MM.1S (cell line): Measurements from ENCODE around the gene NARF.
"Not testable (repeated sequence)": the region's sequence is repeated elsewhere in the genome, so short reads cannot be mapped to it uniquely, and the experiment has no call there.

Experiments
- DNase-seq: peaks from one replicate; pipeline ENCODE4 v3.0.0-alpha.2; 2015
- H2AFZ ChIP-seq: fragments of 300-600 bp; sonication (generic); 2 replicates; pipeline ENCODE4 v1.6.0; 2016; ENCODE audit warnings: antibody characterized with exemption, low read length
- H3F3A ChIP-seq: fragments of 300-600 bp; sonication (generic); 2 replicates; pipeline ENCODE4 v1.6.1; 2016; ENCODE audit warnings: mild to moderate bottlenecking, antibody characterized with exemption, low read length, moderate library complexity, mixed read lengths; ENCODE audit not compliant: insufficient read depth
- H3K27ac ChIP-seq: fragments of 300-600 bp; sonication (generic); 2 replicates; pipeline ENCODE4 v1.5.1; 2016; ENCODE audit warnings: mild to moderate bottlenecking, low read length
- H3K27me3 ChIP-seq: fragments of 300-600 bp; sonication (generic); replicated peaks from 2 replicates; pipeline ENCODE4 v1.6.0; 2016; ENCODE audit warnings: low read length; ENCODE audit not compliant: insufficient read depth
- H3K36me3 ChIP-seq: fragments of 300-600 bp; sonication (generic); replicated peaks from 2 replicates; pipeline ENCODE4 v1.6.1; 2016; ENCODE audit warnings: mild to moderate bottlenecking, low read length, mixed read lengths; ENCODE audit not compliant: insufficient read depth
- H3K4me1 ChIP-seq: fragments of 300-600 bp; sonication (generic); 2 replicates; pipeline ENCODE4 v1.6.1; 2016; ENCODE audit warnings: low read length, mixed read lengths
- H3K4me2 ChIP-seq: fragments of 300-600 bp; sonication (generic); 2 replicates; pipeline ENCODE4 v1.6.0; 2016; ENCODE audit warnings: low read depth, low read length
- H3K4me3 ChIP-seq: fragments of 300-600 bp; sonication (generic); 2 replicates; pipeline ENCODE4 v1.5.1; 2016; ENCODE audit warnings: low read length, mixed read lengths
- H3K79me2 ChIP-seq: fragments of 300-600 bp; sonication (generic); 2 replicates; pipeline ENCODE4 v1.6.1; 2016; ENCODE audit warnings: mixed run types, low read length, mixed read lengths
- H3K9ac ChIP-seq: fragments of 300-600 bp; sonication (generic); 2 replicates; pipeline ENCODE4 v1.6.1; 2016; ENCODE audit warnings: low read length, mixed read lengths
- H3K9me2 ChIP-seq: fragments of 300-600 bp; sonication (generic); replicated peaks from 2 replicates; pipeline ENCODE4 v1.6.1; 2016; ENCODE audit warnings: mild to moderate bottlenecking, low read length, mixed read lengths; ENCODE audit not compliant: insufficient read depth
- H3K9me3 ChIP-seq: fragments of 300-600 bp; sonication (generic); replicated peaks from 2 replicates; pipeline ENCODE4 v1.6.1; 2016; ENCODE audit warnings: mild to moderate bottlenecking, low read length, mixed read lengths; ENCODE audit not compliant: insufficient read depth
- H4K20me1 ChIP-seq: fragments of 300-600 bp; sonication (generic); 2 replicates; pipeline ENCODE4 v1.6.1; 2016; ENCODE audit warnings: mild to moderate bottlenecking, low read length, moderate library complexity, mixed read lengths; ENCODE audit not compliant: insufficient read depth
- EZH2 ChIP-seq: fragments of 300-600 bp; sonication (generic); optimal IDR thresholded peaks from 2 replicates; pipeline ENCODE3; 2017; ENCODE audit warnings: low read depth, mild to moderate bottlenecking, antibody characterized with exemption, low read length, mixed read lengths
- EZH2phosphoT487 ChIP-seq: fragments of 300-600 bp; sonication (generic); IDR thresholded peaks from 2 replicates; pipeline ENCODE4 v1.6.1; 2018; ENCODE audit warnings: antibody characterized with exemption, low read length
- TF ChIP-seq, protein P1 (sequence below): fragments of 300-600 bp; sonication (generic); IDR thresholded peaks from 2 replicates; pipeline ENCODE4 v1.5.1; 2016; ENCODE audit warnings: antibody characterized with exemption, low read length, mixed read lengths

NARF gene

GRCh38 chr17:82457929-82458178 is 687 bp upstream of the NARF start:
- H3K9ac ChIP-seq = peak overlapping the region; percentile 99
- no peak for DNase-seq

GRCh38 chr17:82458885-82459424 is 414 bp downstream of the NARF start:
- H3K4me1 ChIP-seq = peaks cover 21% of the 10 kb centered on the region
- DNase-seq = peak; percentile 21
- no peak for TF ChIP-seq EZH2
- TF ChIP-seq, protein P1, sequence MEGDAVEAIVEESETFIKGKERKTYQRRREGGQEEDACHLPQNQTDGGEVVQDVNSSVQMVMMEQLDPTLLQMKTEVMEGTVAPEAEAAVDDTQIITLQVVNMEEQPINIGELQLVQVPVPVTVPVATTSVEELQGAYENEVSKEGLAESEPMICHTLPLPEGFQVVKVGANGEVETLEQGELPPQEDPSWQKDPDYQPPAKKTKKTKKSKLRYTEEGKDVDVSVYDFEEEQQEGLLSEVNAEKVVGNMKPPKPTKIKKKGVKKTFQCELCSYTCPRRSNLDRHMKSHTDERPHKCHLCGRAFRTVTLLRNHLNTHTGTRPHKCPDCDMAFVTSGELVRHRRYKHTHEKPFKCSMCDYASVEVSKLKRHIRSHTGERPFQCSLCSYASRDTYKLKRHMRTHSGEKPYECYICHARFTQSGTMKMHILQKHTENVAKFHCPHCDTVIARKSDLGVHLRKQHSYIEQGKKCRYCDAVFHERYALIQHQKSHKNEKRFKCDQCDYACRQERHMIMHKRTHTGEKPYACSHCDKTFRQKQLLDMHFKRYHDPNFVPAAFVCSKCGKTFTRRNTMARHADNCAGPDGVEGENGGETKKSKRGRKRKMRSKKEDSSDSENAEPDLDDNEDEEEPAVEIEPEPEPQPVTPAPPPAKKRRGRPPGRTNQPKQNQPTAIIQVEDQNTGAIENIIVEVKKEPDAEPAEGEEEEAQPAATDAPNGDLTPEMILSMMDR = no peak
- TF ChIP-seq EZH2phosphoT487 = no peak
- H3K9ac ChIP-seq = peak overlapping the region; percentile 99
- H3F3A ChIP-seq = peaks cover 28% of the 10 kb centered on the region
- no peaks in the 10 kb centered on the region for H3K9me2 ChIP-seq
- H3K27me3 ChIP-seq = no peaks in the 10 kb centered on the region
- peak overlapping the region; percentile 66 for H3K4me2 ChIP-seq
- no peaks in the 10 kb centered on the region for H4K20me1 ChIP-seq
- H3K79me2 ChIP-seq = peaks cover 37% of the 10 kb centered on the region
- H3K4me3 ChIP-seq = peak overlapping the region; percentile 90
- peak overlapping the region; percentile 46; the same call in 1 of the 2 replicates for H2AFZ ChIP-seq
- H3K27ac ChIP-seq = peak overlapping the region; percentile 100
- no peaks in the 10 kb centered on the region for H3K9me3 ChIP-seq
- no peaks in the 10 kb centered on the region; the same call in 1 of the 2 replicates for H3K36me3 ChIP-seq

More at GRCh38 chr17:82457929-82458178, 687 bp upstream of the NARF start:
- TF ChIP-seq, protein P1 = no peak
- TF ChIP-seq EZH2phosphoT487 = no peak
- no peak for TF ChIP-seq EZH2
- peaks cover 23% of the 10 kb centered on the region for H3F3A ChIP-seq
- H2AFZ ChIP-seq = peak overlapping the region; percentile 40; the same call in 1 of the 2 replicates
- no peaks in the 10 kb centered on the region for H3K27me3 ChIP-seq
- no peaks in the 10 kb centered on the region for H3K9me3 ChIP-seq
- peaks cover 19% of the 10 kb centered on the region for H3K4me1 ChIP-seq
- H3K9me2 ChIP-seq = no peaks in the 10 kb centered on the region
- H3K27ac ChIP-seq = peak overlapping the region; percentile 100
- no peaks in the 10 kb centered on the region for H4K20me1 ChIP-seq
- H3K4me3 ChIP-seq = peak overlapping the region; percentile 90
- H3K79me2 ChIP-seq = peaks cover 29% of the 10 kb centered on the region
- H3K4me2 ChIP-seq = peak overlapping the region; percentile 97
- H3K36me3 ChIP-seq = no peaks in the 10 kb centered on the region

DNA sequence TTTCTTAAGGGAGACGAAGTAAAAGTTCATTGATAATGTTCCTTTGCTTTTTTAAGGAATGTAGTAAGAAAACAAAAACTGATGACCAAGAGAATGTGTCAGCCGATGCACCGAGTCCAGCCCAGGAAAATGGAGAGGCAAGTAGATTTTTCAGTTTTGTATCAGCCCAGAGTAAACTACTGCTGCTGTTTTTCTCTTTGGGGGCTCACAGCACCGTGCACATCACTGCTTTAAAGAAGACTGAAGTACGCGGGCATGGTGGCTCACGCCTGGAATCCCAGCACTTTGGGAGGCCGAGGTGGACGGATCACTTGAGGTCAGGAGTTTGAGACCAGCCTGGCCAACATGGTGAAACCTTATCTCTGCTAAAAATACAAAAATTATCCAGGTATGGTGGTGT is 1.4 kb downstream of the NARF start:
- H3K4me1 ChIP-seq = peaks cover 31% of the 10 kb centered on the region
- not testable (repeated sequence) for H3K4me3 ChIP-seq, H3K36me3 ChIP-seq, H3K27me3 ChIP-seq, DNase-seq, H3K9me2 ChIP-seq, H3K27ac ChIP-seq, H2AFZ ChIP-seq, H3K9me3 ChIP-seq, H3K9ac ChIP-seq, H4K20me1 ChIP-seq
- H3K4me2 ChIP-seq = peak overlapping the region; percentile 66; the same call in 1 of the 2 replicates
- peaks cover 37% of the 10 kb centered on the region for H3F3A ChIP-seq
- peaks cover 37% of the 10 kb centered on the region for H3K79me2 ChIP-seq

DNA sequence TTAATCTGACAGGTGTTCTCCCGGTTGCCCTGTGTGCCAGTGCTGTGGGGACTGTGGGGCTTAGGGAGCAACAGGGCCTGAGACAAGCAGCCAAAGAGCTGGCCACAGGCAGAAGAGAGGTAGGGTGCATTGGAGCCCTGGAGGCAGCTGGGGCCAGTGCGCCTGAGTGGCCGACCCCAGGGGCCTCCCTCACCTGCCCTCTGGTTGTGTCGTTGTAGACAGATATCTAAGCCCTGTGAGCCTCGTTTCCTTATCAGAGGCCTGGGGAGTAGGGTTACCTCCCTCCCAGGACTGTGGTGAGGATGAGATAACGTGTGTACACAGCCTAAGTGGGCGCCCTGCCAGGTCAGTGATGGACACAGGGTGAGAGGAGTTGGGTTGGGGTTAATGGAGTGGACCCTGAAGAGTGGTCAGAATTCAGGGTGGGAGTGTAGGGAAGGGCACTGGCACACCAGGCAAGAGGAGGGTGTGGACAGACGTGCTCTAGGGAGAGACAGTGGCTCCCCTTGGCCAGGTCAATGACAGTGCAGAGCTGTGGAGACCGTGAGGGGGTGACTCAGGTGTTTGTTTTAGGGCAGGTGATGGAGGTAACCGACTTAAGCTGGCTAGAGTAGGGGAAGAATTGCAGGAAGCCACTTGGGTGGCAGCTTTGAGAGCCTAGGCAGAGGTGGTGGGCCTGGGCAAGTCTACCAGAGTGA is 3.4 kb downstream of the NARF start:
- Histone ChIP-seq H2AFZ (no peak overlapping the region), H3K9me2 (no peaks in the 10 kb centered on the region), H3K9ac (no peak overlapping the region), H3K4me2 (no peak overlapping the region), H3K36me3 (no peaks in the 10 kb centered on the region; the same call in 1 of the 2 replicates), H4K20me1 (no peaks in the 10 kb centered on the region), H3K27ac (no peak overlapping the region), H3K79me2 (peaks cover 50% of the 10 kb centered on the region), H3K4me3 (no peak overlapping the region), H3F3A (peaks cover 45% of the 10 kb centered on the region), H3K9me3 (no peaks in the 10 kb centered on the region), H3K27me3 (no peaks in the 10 kb centered on the region), H3K4me1 (peaks cover 31% of the 10 kb centered on the region)
- DNase-seq = no peak
- TF ChIP-seq EZH2phosphoT487 (no peak), EZH2 (no peak)
- TF ChIP-seq, protein P1 = no peak
